ENCODE measurements around the gene CREB3L2.
A peak's percentile ranks its signal among the peaks of the same experiment; 100 is the strongest.

Gene CREB3L2

GRCh38 chr7:137873524-137873923 lies 128.4 kb downstream of the CREB3L2 start:
- ATAC-seq: peak; percentile 92
- peak; percentile 52 for DNase-seq

GRCh38 chr7:137871170-137871915 lies 130.5 kb downstream of the CREB3L2 start:
- no peak for ATAC-seq

GRCh38 chr7:137870684-137871083 lies 131.2 kb downstream of the CREB3L2 start:
- no peak for ATAC-seq
- DNase-seq: no peak

More at GRCh38 chr7:137871170-137871915, 130.5 kb downstream of the CREB3L2 start:
- no peak for DNase-seq

GRCh38 chr7:137870078-137870477 lies 131.8 kb downstream of the CREB3L2 start:
- DNase-seq (no peak), ATAC-seq (no peak)

- DNase-seq (no peak), ATAC-seq (no peak)
Observed at GRCh38 chr7:137869260-137869659, 132.6 kb downstream of the CREB3L2 start.

- ATAC-seq: no peak
- no peak for DNase-seq
Observed at GRCh38 chr7:137867289-137867688, 134.6 kb downstream of the CREB3L2 start.

- ATAC-seq (no peak), DNase-seq (no peak)
Observed at GRCh38 chr7:137865764-137866163, 136.1 kb downstream of the CREB3L2 start.

- ATAC-seq (no peak), DNase-seq (no peak)
Observed at GRCh38 chr7:137862964-137863363, 138.9 kb downstream of the CREB3L2 start.

- DNase-seq (no peak), ATAC-seq (no peak)
Observed at GRCh38 chr7:137862358-137862757, 139.5 kb downstream of the CREB3L2 start.

GRCh38 chr7:137860542-137860941 lies 141.3 kb downstream of the CREB3L2 start:
- DNase-seq (no peak), ATAC-seq (no peak)

GRCh38 chr7:137853053-137853452 lies 148.8 kb downstream of the CREB3L2 start:
- ATAC-seq (no peak), DNase-seq (no peak)

- DNase-seq: no peak
- ATAC-seq: no peak
Observed at GRCh38 chr7:137852108-137852507, 149.8 kb downstream of the CREB3L2 start.

GRCh38 chr7:137850972-137851945 lies 150.6 kb downstream of the CREB3L2 start:
- ATAC-seq (peak; percentile 22), DNase-seq (no peak)

- no peak for ATAC-seq
- DNase-seq: no peak
Observed at GRCh38 chr7:137850571-137850970, 151.3 kb downstream of the CREB3L2 start.

- ATAC-seq (no peak), DNase-seq (no peak)
Observed at GRCh38 chr7:137848095-137848494, 153.8 kb downstream of the CREB3L2 start.

- DNase-seq (no peak), ATAC-seq (no peak)
Observed at GRCh38 chr7:137847568-137848050, 154.3 kb downstream of the CREB3L2 start.

- peak; percentile 20 for DNase-seq
- ATAC-seq: peak; percentile 10
Observed at GRCh38 chr7:137846827-137847567, 154.9 kb downstream of the CREB3L2 start, which contains the start of gene DGKI. TSS of gene DGKI (minus strand) at chr7:137846974.

- no peak for DNase-seq
- ATAC-seq: peak; percentile 32
Observed at GRCh38 chr7:137846549-137846826, 155.4 kb downstream of the CREB3L2 start.

- no peak for DNase-seq
- no peak for ATAC-seq
Observed at GRCh38 chr7:137844677-137845425, 157.0 kb downstream of the CREB3L2 start.

- ATAC-seq: no peak
- no peak for DNase-seq
Observed at GRCh38 chr7:137839903-137840779, 161.7 kb downstream of the CREB3L2 start.

Measured in stimulated activated naive CD8-positive, alpha-beta T cell treated with anti-CD3 and anti-CD28 coated beads, Interleukin-15, Interleukin-2, amounts not matched to agents 100 U/mL and 50 U/mL, for 24 hours (primary cell).